Activated CD4-positive, alpha-beta T cell treated with anti-CD3 and anti-CD28 coated beads, Interleukin-2, Interleukin-4, amounts not matched to agents 100 ng/mL and 50 ng/mL, durations not matched to agents 16 hours and 8 hours (primary cell): ENCODE measurements around the gene TCEANC2.

Experiments
- DNase-seq: peaks from one replicate; pipeline ENCODE4 v3.0.0-alpha.2; 2020; ENCODE audit warnings: low spot score

The TCEANC2 gene

GRCh38 chr1:54114001-54114400, 60.6 kb downstream of the TCEANC2 start:
- no peak for DNase-seq

GRCh38 chr1:54114955-54115354, 61.5 kb downstream of the TCEANC2 start:
- no peak for DNase-seq

GRCh38 chr1:54115520-54115919, 62.1 kb downstream of the TCEANC2 start:
- DNase-seq = no peak

GRCh38 chr1:54117815-54118563, 64.6 kb downstream of the TCEANC2 start:
- DNase-seq = no peak

GRCh38 chr1:54118704-54119103, 65.3 kb downstream of the TCEANC2 start:
- DNase-seq = no peak

GRCh38 chr1:54120018-54120697, 66.8 kb downstream of the TCEANC2 start:
- DNase-seq = no peak

GRCh38 chr1:54120698-54121481, 67.5 kb downstream of the TCEANC2 start:
- no peak for DNase-seq

GRCh38 chr1:54121482-54122134, 68.2 kb downstream of the TCEANC2 start:
- peak; percentile 61 for DNase-seq

- no peak for DNase-seq
Measured at GRCh38 chr1:54122135-54122751, 68.8 kb downstream of the TCEANC2 start.

- no peak for DNase-seq
Measured at GRCh38 chr1:54122992-54123391, 69.6 kb downstream of the TCEANC2 start.

GRCh38 chr1:54124472-54124871, 71.1 kb downstream of the TCEANC2 start:
- DNase-seq = no peak

- no peak for DNase-seq
Measured at GRCh38 chr1:54124906-54125305, 71.5 kb downstream of the TCEANC2 start.

- no peak for DNase-seq
Measured at GRCh38 chr1:54125386-54126070, 72.1 kb downstream of the TCEANC2 start.

GRCh38 chr1:54126271-54126815, 72.9 kb downstream of the TCEANC2 start:
- DNase-seq = no peak

- DNase-seq = no peak
Measured at GRCh38 chr1:54127594-54128300, 74.3 kb downstream of the TCEANC2 start.

GRCh38 chr1:54129858-54130257, 76.5 kb downstream of the TCEANC2 start:
- DNase-seq = no peak

- no peak for DNase-seq
Measured at GRCh38 chr1:54131419-54131818, 78.0 kb downstream of the TCEANC2 start.

- no peak for DNase-seq
Measured at GRCh38 chr1:54132495-54132894, 79.1 kb downstream of the TCEANC2 start.

- DNase-seq = no peak
Measured at GRCh38 chr1:54134295-54134694, 80.9 kb downstream of the TCEANC2 start.

- DNase-seq = no peak
Measured at GRCh38 chr1:54135436-54136120, 82.2 kb downstream of the TCEANC2 start.
